Neural cell (in vitro differentiated cells): Measurements from ENCODE around the gene RASEF. TPM values are rescaled to one million over a fixed set of nuclear protein-coding genes. Genes with fewer than 3 reads are reported as not detected.

Source experiments
- H2AFZ ChIP-seq: fragments of 200-600, 300-800 bp; sonication (generic), shearing (Covaris generic); 2 replicates; pipeline ENCODE4 v1.6.0; 2014; ENCODE audit warnings: low read depth, mild to moderate bottlenecking, antibody characterized with exemption, low read length, moderate library complexity
- H3F3A ChIP-seq: fragments of 200-600 bp; shearing (Covaris generic); 2 replicates; pipeline ENCODE4 v1.6.1; 2016; ENCODE audit warnings: mild to moderate bottlenecking, moderate library complexity, mixed read lengths, antibody characterized with exemption, low read length; ENCODE audit not compliant: insufficient read depth, poor library complexity, severe bottlenecking
- H3K27ac ChIP-seq: fragments of 200-600, 300-800 bp; sonication (generic), shearing (Covaris generic); 2 replicates; pipeline ENCODE4 v1.5.1; 2014; ENCODE audit warnings: mild to moderate bottlenecking, low read length, moderate library complexity
- H3K27me3 ChIP-seq: fragments of 300-800, 200-600 bp; sonication (generic), shearing (Covaris generic); 2 replicates; pipeline ENCODE4 v1.6.0; 2014; ENCODE audit warnings: mild to moderate bottlenecking, low read depth, low read length, moderate library complexity; ENCODE audit not compliant: insufficient read depth
- H3K36me3 ChIP-seq: fragments of 300-800, 200-600 bp; sonication (generic), shearing (Covaris generic); 2 replicates; pipeline ENCODE4 v1.5.1; 2014; ENCODE audit warnings: mild to moderate bottlenecking, antibody characterized with exemption, low read length, moderate library complexity; ENCODE audit not compliant: insufficient read depth
- H3K4me2 ChIP-seq: fragments of 300-800, 200-600 bp; sonication (generic), shearing (Covaris generic); 2 replicates; pipeline ENCODE4 v1.6.0; 2014; ENCODE audit warnings: mild to moderate bottlenecking, low read length
- H3K4me3 ChIP-seq: fragments of 300-800, 200-600 bp; sonication (generic), shearing (Covaris generic); 2 replicates; pipeline ENCODE4 v1.5.1; 2014; ENCODE audit warnings: mild to moderate bottlenecking, low read length, moderate library complexity
- H3K79me2 ChIP-seq: fragments of 200-600 bp; shearing (Covaris generic); replicated peaks from 2 replicates; pipeline ENCODE4 v1.6.0; 2014; ENCODE audit warnings: mild to moderate bottlenecking, low read length, moderate library complexity; ENCODE audit not compliant: insufficient read depth
- H3K9ac ChIP-seq: fragments of 300-800, 200-600 bp; sonication (generic), shearing (Covaris generic); 2 replicates; pipeline ENCODE4 v1.6.1; 2016; ENCODE audit warnings: mild to moderate bottlenecking, low read length, mixed read lengths
- H3K9me2 ChIP-seq: fragments of 200-600 bp; shearing (Covaris generic); 2 replicates; pipeline ENCODE4 v1.6.1; 2016; ENCODE audit warnings: mild to moderate bottlenecking, low read length, mixed read lengths; ENCODE audit not compliant: insufficient read depth
- H3K9me3 ChIP-seq: fragments of 200-600, 300-800 bp; sonication (generic), shearing (Covaris generic); 2 replicates; pipeline ENCODE4 v1.6.1; 2016; ENCODE audit warnings: mild to moderate bottlenecking, mixed run types, low read length, moderate library complexity, mixed read lengths
- H4K20me1 ChIP-seq: fragments of 200-600 bp; shearing (Covaris generic); 2 replicates; pipeline ENCODE4 v1.6.1; 2016; ENCODE audit warnings: mild to moderate bottlenecking, mixed run types; ENCODE audit not compliant: insufficient read depth
- CTCF ChIP-seq: fragments of 450-650 bp; IDR thresholded peaks from 2 replicates; pipeline ENCODE4 v1.5.1; 2014; ENCODE audit warnings: antibody characterized with exemption, mild to moderate bottlenecking, moderate library complexity; ENCODE audit not compliant: poor library complexity, severe bottlenecking
- EP300 ChIP-seq: fragments of 450-650 bp; conservative IDR thresholded peaks from 2 replicates; pipeline ENCODE4 v1.6.1; 2014; ENCODE audit warnings: antibody characterized with exemption, mild to moderate bottlenecking, moderate library complexity; ENCODE audit not compliant: poor library complexity, severe bottlenecking
- EZH2 ChIP-seq: fragments of 200-600, 300-800 bp; shearing (Covaris generic), sonication (generic); IDR thresholded peaks from 2 replicates; pipeline ENCODE4 v1.6.1; 2014; ENCODE audit warnings: antibody characterized with exemption, low read length, borderline replicate concordance, mild to moderate bottlenecking; ENCODE audit not compliant: insufficient read depth, poor library complexity, severe bottlenecking
- MXI1 ChIP-seq: fragments of 450-650 bp; conservative IDR thresholded peaks from 2 replicates; pipeline ENCODE4 v1.6.1; 2014; ENCODE audit warnings: antibody characterized with exemption, mild to moderate bottlenecking; ENCODE audit not compliant: poor library complexity, severe bottlenecking
- POLR2AphosphoS5 ChIP-seq: IDR thresholded peaks from 2 replicates; pipeline ENCODE4 v1.6.1; 2012
- RAD21 ChIP-seq: fragments of 450-650 bp; conservative IDR thresholded peaks from 2 replicates; pipeline ENCODE4 v1.6.1; 2014; ENCODE audit warnings: antibody characterized with exemption, mild to moderate bottlenecking, moderate library complexity
- REST ChIP-seq: IDR thresholded peaks from 2 replicates; pipeline ENCODE4 v1.6.1; 2012; ENCODE audit warnings: borderline replicate concordance
- SMC3 ChIP-seq: fragments of 450-650 bp; conservative IDR thresholded peaks from 2 replicates; pipeline ENCODE4 v1.6.1; 2014; ENCODE audit warnings: antibody characterized with exemption, mild to moderate bottlenecking, moderate library complexity; ENCODE audit not compliant: poor library complexity
- TAF1 ChIP-seq: IDR thresholded peaks from 2 replicates; pipeline ENCODE4 v1.6.1; 2012; ENCODE audit warnings: low read depth
- polyA plus RNA-seq: library from polyadenylated mRNA; depleted of rRNA; stranded (reverse); fragments of >200 nt; gene quantifications from 2 replicates; pipeline ENCODE4 v1.2.3, GENCODE V29; 2014

Gene RASEF
- polyA plus RNA-seq, 1 donor from 2014 or later = 0.12 TPM

DNA sequence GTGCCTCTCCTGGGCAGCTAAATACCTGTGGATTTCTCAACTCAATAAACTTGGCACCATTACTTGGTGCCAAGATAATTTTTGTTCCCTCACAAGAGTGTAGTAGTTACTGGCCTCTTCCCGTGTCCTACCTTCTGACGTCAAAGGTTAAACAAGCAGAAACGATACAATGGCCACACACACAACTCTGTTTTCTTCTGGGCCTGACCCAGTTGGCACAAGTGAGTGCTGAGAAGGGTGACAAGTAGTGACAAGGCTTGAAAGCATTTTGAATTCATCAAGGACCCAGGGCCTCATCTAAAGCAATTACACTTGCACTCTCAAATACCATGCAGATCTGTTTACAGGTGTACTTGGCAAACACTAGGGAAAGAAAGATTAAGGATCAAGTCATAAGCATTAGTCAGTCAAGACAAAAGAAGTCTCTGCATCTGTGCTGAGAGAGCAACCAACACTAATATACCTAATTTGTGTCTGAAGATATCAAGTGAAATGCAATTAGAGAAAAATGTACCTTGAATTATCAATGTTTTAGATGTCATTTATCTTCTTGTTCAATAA lies 30.8 kb downstream of the RASEF start:
- Histone ChIP-seq H3K79me2 (no peaks in the 10 kb centered on the region), H3K9ac (no peak overlapping the region), H3K36me3 (no peaks in the 10 kb centered on the region), H2AFZ (no peak overlapping the region), H3K4me2 (no peak overlapping the region), H4K20me1 (no peaks in the 10 kb centered on the region), H3K9me3 (no peaks in the 10 kb centered on the region), H3K27ac (no peak overlapping the region), H3K9me2 (no peaks in the 10 kb centered on the region), H3F3A (no peaks in the 10 kb centered on the region), H3K27me3 (no peaks in the 10 kb centered on the region), H3K4me3 (no peak overlapping the region)
- no peak for TF ChIP-seq EZH2
- no peak for TF ChIP-seq RAD21
- no peak for TF ChIP-seq SMC3
- TF ChIP-seq MXI1 = no peak
- TF ChIP-seq POLR2AphosphoS5 = no peak
- no peak for TF ChIP-seq TAF1
- TF ChIP-seq CTCF = no peak
- no peak for TF ChIP-seq EP300
- TF ChIP-seq REST = no peak

DNA sequence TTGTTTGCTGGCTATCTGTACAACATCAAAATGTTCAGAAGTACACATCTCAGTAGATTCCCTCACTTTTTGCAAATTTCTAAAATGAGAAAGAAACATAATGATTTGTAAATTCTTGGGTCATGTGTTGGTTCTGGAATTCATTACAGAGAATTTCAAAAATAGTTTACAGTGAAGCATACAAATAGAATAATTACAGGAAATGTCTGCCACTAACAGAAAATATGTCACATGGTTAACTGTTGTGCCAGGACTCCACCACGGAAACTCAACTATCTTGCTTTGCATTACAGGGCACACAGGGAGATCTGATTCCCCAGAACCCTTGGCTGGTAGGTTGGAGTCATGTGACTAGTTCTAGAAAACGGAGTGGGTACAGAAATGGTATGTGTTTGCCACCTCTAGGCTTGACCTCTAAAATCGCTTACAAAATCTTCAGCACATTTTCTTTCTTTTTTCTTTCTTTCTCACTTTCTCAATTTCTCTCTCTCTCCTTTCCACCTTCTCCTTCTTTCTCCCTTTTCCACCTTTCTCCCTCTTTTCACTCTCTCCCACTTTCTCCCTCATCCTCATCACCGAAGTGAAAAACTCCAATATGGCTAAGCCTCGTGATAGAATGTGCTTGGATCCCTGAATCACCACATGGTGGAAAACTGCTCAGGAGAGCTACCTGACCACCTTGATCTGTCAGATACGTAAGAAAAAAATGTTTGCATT lies 32.4 kb downstream of the RASEF start:
- Histone ChIP-seq H2AFZ (no peak overlapping the region), H3K27ac (no peak overlapping the region), H4K20me1 (no peaks in the 10 kb centered on the region), H3K9me3 (no peaks in the 10 kb centered on the region), H3K36me3 (no peaks in the 10 kb centered on the region), H3K9me2 (no peaks in the 10 kb centered on the region), H3K4me2 (no peak overlapping the region), H3K27me3 (no peaks in the 10 kb centered on the region), H3F3A (no peaks in the 10 kb centered on the region), H3K79me2 (no peaks in the 10 kb centered on the region), H3K4me3 (no peak overlapping the region), H3K9ac (no peak overlapping the region)
- no peak for TF ChIP-seq REST
- no peak for TF ChIP-seq CTCF
- no peak for TF ChIP-seq EZH2
- TF ChIP-seq EP300 = no peak
- TF ChIP-seq TAF1 = no peak
- no peak for TF ChIP-seq SMC3
- TF ChIP-seq RAD21 = no peak
